Immature natural killer cell (primary cell): ENCODE measurements around the gene POLG. TPM values are rescaled to one million over a fixed set of nuclear protein-coding genes. Genes with fewer than 3 reads are reported as not detected.
A peak's percentile ranks its signal among the peaks of the same experiment; 100 is the strongest.

Experiments used
- DNase-seq, 3 donors: peaks; one replicate each; pipeline ENCODE4 v3.0.0; 2022; ENCODE audit warnings: mixed read lengths in 1 of 3
- H3K27ac Mint-ChIP-seq, 6 donors: one replicate each; pipeline ENCODE4 v1.8.0; 2020; ENCODE audit warnings: mixed read lengths in 6 of 6, mild to moderate bottlenecking in 5 of 6, inconsistent platforms in 4 of 6, moderate library complexity in 3 of 6
- H3K27me3 Mint-ChIP-seq, 3 donors: one replicate each; pipeline ENCODE4 v1.8.0; 2020 to 2021; ENCODE audit warnings: low read depth in 3 of 3, mild to moderate bottlenecking in 3 of 3, mixed read lengths in 3 of 3, moderate library complexity in 3 of 3, inconsistent platforms in 1 of 3
- H3K36me3 Mint-ChIP-seq, 3 donors: one replicate each; pipeline ENCODE4 v1.8.0; 2020; ENCODE audit warnings: mixed read lengths in 3 of 3, inconsistent platforms in 2 of 3, mild to moderate bottlenecking in 2 of 3
- H3K4me1 Mint-ChIP-seq, 2 donors: one replicate each; pipeline ENCODE4 v1.8.0; 2020; ENCODE audit warnings: inconsistent platforms in 2 of 2, mild to moderate bottlenecking in 2 of 2, mixed read lengths in 2 of 2, moderate library complexity in 1 of 2
- H3K4me3 Mint-ChIP-seq, 5 donors: one replicate each; pipeline ENCODE4 v1.8.0; 2020; ENCODE audit warnings: mild to moderate bottlenecking in 5 of 5, mixed read lengths in 5 of 5, inconsistent platforms in 3 of 5, moderate library complexity in 3 of 5
- H3K9me3 Mint-ChIP-seq, 6 donors: one replicate each; pipeline ENCODE4 v1.8.0; 2020; ENCODE audit warnings: mild to moderate bottlenecking in 6 of 6, mixed read lengths in 6 of 6, inconsistent platforms in 4 of 6, moderate library complexity in 3 of 6
- polyA plus RNA-seq, 3 donors: library from polyadenylated mRNA; unstranded; fragments of 300-500 nt; fragmentation: Illumina TruSeq; gene quantifications; one replicate each; pipeline ENCODE4 v1.2.3, GENCODE V29; 2021

The POLG gene
- 10 to 100 TPM; 24.3 to 79.1 (median 28.6) TPM for polyA plus RNA-seq

DNA sequence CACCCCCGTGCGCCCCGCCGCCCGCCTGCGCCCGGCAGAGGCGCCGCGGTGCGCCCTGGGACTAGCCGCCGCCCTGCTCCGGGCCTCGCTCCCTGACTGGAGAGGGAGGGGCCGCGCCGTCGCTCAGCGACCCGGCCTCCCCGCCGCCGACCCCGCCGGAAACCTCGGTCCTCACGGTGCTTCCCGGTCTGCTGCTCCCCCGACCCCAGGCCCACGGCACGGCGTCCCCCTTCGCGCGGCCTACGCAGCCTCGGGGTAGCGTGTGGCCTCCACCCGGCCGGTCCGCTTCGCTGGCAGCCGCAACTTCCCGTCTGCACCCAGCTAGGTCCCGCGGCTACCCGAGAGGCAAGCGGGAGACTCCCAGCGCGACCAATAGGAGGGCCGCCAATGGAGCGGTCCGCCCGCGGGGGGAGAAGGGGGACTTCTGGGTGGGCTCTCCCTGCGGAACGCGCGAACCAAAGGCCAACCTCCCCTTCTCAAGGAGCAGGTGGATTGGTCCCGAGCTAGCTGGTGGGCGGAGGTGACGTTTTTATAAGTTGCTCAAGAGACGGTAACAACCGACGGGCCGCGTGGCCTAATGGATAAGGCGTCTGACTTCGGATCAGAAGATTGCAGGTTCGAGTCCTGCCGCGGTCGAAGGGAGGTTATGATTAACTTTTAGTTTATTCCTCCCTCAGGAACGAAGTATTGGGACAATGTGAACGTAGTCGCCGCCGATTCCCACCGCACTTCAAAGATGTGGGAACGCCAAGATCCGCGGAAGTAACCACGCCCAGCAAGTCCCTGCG lies at the start of gene POLG:
Gene POLG, minus strand, starts transcription at position 315 of the 788 bp plus-strand sequence. CDS start 1,070 bp downstream, outside the sequence.
- Mint-ChIP-seq H3K9me3 (peaks cover 0 to 6% (median 3%) of the 10 kb centered on the region in 6 donors), H3K4me3 (peak within 1 kb of the TSS; percentile 91 to 98 (median 95)), H3K27ac (peak within 1 kb of the TSS; percentile 85 to 99 (median 95)), H3K27me3 (peaks cover 13 to 18% (median 15%) of the 10 kb centered on the region in 3 donors), H3K36me3 (peaks cover 22 to 27% (median 24%) of the 10 kb centered on the region in 3 donors), H3K4me1 (peaks cover 54 to 72% of the 10 kb centered on the region in 2 donors)
- DNase-seq = peak; percentile 99 to 100 (median 99)

- H3K4me1 Mint-ChIP-seq = peaks cover 6 to 7% of the 10 kb centered on the region in 2 donors
- H3K27ac Mint-ChIP-seq = no peak overlapping the region
- DNase-seq = no peak
- peaks cover 4 to 15% (median 4%) of the 10 kb centered on the region in 3 donors for H3K27me3 Mint-ChIP-seq
- H3K36me3 Mint-ChIP-seq = no peaks in the 10 kb centered on the region
- H3K4me3 Mint-ChIP-seq = no peak overlapping the region
- no peaks in the 10 kb centered on the region for H3K9me3 Mint-ChIP-seq
Measured at GRCh38 chr15:89384176-89384604, 49.6 kb upstream of the POLG start.

GRCh38 chr15:89383365-89384175 lies 48.9 kb upstream of the POLG start:
- Mint-ChIP-seq H3K4me1 (peaks cover 6 to 7% of the 10 kb centered on the region in 2 donors), H3K27me3 (peaks cover 3 to 15% (median 4%) of the 10 kb centered on the region in 3 donors), H3K4me3 (no peak overlapping the region), H3K27ac (no peak overlapping the region), H3K9me3 (no peaks in the 10 kb centered on the region), H3K36me3 (no peaks in the 10 kb centered on the region)
- no peak for DNase-seq

- Mint-ChIP-seq H3K36me3 (no peaks in the 10 kb centered on the region), H3K27me3 (peaks cover 6 to 19% (median 8%) of the 10 kb centered on the region in 3 donors), H3K4me1 (peaks cover 11 to 14% of the 10 kb centered on the region in 2 donors), H3K27ac (no peak overlapping the region), H3K4me3 (no peak overlapping the region), H3K9me3 (no peaks in the 10 kb centered on the region)
- DNase-seq = no peak
Measured at GRCh38 chr15:89381888-89382686, 47.5 kb upstream of the POLG start.

DNA sequence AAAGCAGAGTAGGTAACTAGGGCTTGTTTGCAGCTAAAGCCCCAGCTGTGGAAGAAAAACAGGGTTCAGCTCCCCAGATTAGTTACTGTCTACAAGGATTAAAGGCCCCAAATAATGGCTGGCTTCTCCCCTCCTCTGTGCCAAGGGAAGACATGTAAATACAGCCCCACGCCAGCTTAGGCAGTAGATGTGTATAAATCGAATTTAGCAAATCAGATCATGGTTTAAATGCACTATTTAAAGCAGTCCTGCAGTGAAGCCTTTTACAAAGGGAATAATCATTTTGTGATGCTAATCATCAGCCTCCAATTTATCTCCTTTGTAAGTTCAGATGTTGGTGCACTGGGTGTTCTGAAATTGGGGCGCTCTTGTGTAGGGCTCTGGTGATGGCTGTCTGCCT lies 46.7 kb upstream of the POLG start:
- H3K27me3 Mint-ChIP-seq = peaks cover 9 to 25% (median 15%) of the 10 kb centered on the region in 3 donors
- peaks cover 13 to 14% of the 10 kb centered on the region in 2 donors for H3K4me1 Mint-ChIP-seq
- H3K4me3 Mint-ChIP-seq = no peak overlapping the region
- no peak for DNase-seq
- H3K27ac Mint-ChIP-seq = no peak overlapping the region
- H3K9me3 Mint-ChIP-seq = no peaks in the 10 kb centered on the region
- no peaks in the 10 kb centered on the region for H3K36me3 Mint-ChIP-seq

DNA sequence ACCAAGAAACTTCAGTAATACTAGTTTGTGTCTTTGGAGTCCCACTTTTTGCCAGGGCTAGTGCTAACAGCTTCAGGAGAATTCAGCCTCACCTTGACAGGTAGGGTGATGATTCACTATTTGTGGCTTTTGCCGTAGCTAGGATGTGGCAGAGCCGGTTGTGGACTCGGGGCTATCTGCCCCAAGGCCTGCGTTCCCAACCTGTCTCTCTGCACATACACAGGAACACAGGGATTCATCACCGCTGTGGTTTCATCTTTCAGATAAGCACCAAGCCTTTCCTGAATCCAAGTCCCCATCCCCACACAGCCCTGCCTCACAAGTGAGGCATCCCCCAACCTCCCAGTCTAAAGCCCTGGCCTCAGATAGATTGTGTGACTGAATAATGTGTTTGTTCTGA lies 45.2 kb upstream of the POLG start:
- Mint-ChIP-seq H3K9me3 (no peaks in the 10 kb centered on the region), H3K4me3 (peak overlapping the region; percentile 66 to 84 (median 74)), H3K27me3 (peaks cover 11 to 31% (median 25%) of the 10 kb centered on the region in 3 donors), H3K27ac (no peak overlapping the region), H3K4me1 (peaks cover 13 to 14% of the 10 kb centered on the region in 2 donors), H3K36me3 (no peaks in the 10 kb centered on the region)
- no peak for DNase-seq

DNA sequence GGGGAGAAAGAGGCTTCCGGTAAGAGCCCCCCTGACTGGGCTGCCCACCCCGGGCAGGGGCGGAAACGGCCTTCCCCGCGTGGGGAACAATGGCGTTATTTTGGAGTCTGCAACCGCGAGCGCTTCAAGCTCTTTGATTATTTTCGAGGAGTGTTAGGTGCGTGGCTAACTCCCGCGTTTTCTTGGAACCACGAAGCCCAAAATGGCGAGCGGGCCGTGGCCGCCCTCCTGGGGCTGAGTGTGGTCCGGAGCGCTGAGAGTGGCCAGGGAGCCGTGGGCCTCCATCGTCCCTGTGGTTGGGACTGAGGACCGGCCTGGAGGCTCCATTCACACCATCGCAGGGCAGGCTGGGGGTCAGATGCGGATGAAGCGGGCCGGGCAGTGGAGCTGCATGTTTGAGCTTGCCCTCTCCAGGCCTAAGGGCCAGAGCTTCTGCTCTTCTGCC lies 44.6 kb upstream of the POLG start:
- Mint-ChIP-seq H3K27me3 (peaks cover 11 to 36% (median 30%) of the 10 kb centered on the region in 3 donors), H3K27ac (peak overlapping the region in 1 of 6 donors; percentile 59), H3K9me3 (no peaks in the 10 kb centered on the region), H3K4me3 (peak overlapping the region; percentile 66 to 84 (median 74)), H3K36me3 (no peaks in the 10 kb centered on the region), H3K4me1 (peaks cover 13 to 14% of the 10 kb centered on the region in 2 donors)
- DNase-seq = peak in 1 of 3 donors; percentile 12

DNA sequence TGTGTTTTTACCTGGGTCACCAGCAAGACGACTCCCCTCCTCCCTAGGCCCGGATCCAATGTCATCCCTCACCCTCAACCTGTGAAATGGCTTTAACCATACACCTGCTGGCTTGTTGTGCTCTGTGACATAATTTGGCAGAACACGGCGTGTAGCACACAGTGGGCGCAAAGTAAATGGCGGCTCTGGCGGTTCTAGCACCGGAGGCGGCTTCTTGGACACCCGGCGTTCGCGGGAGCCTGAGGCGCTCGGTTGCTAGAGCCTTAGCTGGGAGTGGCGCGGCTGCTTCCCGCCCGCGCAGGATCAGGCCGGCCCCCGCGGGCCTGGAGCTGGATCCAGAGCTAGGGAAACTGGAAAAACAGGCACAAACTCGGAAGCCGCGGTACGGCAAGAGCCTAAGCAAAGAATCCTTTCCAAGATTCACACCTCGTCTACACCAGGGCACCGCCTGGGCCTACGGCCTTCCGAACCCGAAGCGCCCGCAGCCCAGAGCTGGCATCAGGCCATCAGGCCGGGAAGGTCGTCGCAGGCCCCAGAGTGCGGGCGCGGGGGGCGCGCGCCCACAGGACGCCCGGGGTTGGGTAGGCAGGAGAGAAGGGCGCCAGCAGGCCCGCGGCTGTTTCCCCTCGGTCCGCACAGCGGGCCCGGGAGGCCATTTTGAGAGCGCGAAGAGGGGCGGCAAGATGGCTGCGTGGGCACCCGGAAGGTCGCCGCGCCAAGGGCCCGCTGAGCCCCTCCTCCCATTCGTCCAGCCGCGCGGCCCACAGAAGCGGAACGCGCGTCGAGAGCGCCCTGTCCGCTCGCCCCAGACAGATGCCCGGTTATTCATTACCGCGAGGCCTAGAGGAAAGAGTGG lies 43.9 kb upstream of the POLG start:
- DNase-seq = peak; percentile 34 to 54 (median 44)
- Mint-ChIP-seq H3K36me3 (no peaks in the 10 kb centered on the region), H3K4me1 (peaks cover 13 to 14% of the 10 kb centered on the region in 2 donors), H3K27ac (peak overlapping the region in 5 of 6 donors; percentile 31 to 74 (median 52)), H3K27me3 (peaks cover 11 to 41% (median 30%) of the 10 kb centered on the region in 3 donors), H3K4me3 (peak overlapping the region; percentile 76 to 84 (median 81)), H3K9me3 (no peaks in the 10 kb centered on the region)

DNA sequence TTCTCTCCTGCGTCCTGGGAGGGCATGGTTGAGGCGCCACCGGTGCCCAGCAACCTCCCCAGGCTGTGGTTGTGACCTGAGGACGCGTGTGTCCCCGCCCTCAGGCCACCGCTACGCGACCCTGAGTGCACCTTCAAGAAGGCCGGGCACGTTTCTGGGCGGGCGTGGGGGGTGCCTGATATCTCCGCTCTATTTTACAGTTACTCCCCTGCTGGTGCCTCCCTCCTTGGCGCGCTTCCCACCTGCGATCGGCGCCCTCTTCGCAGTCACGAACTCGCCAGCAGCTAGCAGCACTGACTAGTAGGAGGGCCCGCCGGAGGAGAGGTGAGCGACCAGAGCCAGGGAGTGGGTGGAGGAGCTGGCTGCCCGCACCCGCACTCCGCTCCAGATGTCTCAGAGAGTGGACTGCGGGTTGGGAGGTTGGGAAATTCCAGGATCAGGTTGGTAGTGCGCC lies 43.2 kb upstream of the POLG start:
- Mint-ChIP-seq H3K9me3 (no peaks in the 10 kb centered on the region), H3K27ac (peak overlapping the region in 1 of 6 donors; percentile 29), H3K4me3 (peak overlapping the region; percentile 76 to 84 (median 81)), H3K27me3 (peaks cover 11 to 41% (median 32%) of the 10 kb centered on the region in 3 donors), H3K4me1 (peaks cover 13 to 14% of the 10 kb centered on the region in 2 donors), H3K36me3 (no peaks in the 10 kb centered on the region)
- no peak for DNase-seq

GRCh38 chr15:89377024-89377841 lies 42.6 kb upstream of the POLG start:
- peak overlapping the region; percentile 11 to 84 (median 48) for H3K4me3 Mint-ChIP-seq
- H3K9me3 Mint-ChIP-seq = no peaks in the 10 kb centered on the region
- H3K4me1 Mint-ChIP-seq = peaks cover 13 to 14% of the 10 kb centered on the region in 2 donors
- H3K27me3 Mint-ChIP-seq = peaks cover 11 to 37% (median 33%) of the 10 kb centered on the region in 3 donors
- no peaks in the 10 kb centered on the region for H3K36me3 Mint-ChIP-seq
- H3K27ac Mint-ChIP-seq = no peak overlapping the region
- no peak for DNase-seq

DNA sequence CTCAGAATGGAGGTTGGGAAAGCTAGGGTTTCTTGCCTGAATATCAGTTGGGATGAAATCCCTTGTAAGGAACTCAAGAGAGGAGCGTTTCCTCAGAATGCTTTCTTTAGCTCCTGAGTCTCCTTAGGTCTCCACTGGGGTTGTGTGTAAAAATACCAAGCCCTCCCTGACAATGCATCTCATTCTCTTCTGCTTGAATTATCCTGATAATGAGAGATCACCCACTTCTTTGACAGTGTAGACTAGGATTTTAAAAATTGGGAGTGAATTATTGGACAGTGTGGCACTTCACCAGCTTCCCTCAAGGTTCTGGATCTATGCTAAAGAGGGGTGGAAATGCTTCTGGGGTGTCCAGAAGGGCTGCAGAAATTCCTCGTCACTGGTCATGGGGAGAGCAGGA lies 41.8 kb upstream of the POLG start:
- no peak overlapping the region for H3K27ac Mint-ChIP-seq
- no peak overlapping the region for H3K4me3 Mint-ChIP-seq
- H3K4me1 Mint-ChIP-seq = peaks cover 14 to 16% of the 10 kb centered on the region in 2 donors
- no peaks in the 10 kb centered on the region for H3K36me3 Mint-ChIP-seq
- peaks cover 8 to 40% (median 37%) of the 10 kb centered on the region in 3 donors for H3K27me3 Mint-ChIP-seq
- DNase-seq = no peak
- no peaks in the 10 kb centered on the region for H3K9me3 Mint-ChIP-seq
